ENCODE data around the gene NFATC4.

DNA sequence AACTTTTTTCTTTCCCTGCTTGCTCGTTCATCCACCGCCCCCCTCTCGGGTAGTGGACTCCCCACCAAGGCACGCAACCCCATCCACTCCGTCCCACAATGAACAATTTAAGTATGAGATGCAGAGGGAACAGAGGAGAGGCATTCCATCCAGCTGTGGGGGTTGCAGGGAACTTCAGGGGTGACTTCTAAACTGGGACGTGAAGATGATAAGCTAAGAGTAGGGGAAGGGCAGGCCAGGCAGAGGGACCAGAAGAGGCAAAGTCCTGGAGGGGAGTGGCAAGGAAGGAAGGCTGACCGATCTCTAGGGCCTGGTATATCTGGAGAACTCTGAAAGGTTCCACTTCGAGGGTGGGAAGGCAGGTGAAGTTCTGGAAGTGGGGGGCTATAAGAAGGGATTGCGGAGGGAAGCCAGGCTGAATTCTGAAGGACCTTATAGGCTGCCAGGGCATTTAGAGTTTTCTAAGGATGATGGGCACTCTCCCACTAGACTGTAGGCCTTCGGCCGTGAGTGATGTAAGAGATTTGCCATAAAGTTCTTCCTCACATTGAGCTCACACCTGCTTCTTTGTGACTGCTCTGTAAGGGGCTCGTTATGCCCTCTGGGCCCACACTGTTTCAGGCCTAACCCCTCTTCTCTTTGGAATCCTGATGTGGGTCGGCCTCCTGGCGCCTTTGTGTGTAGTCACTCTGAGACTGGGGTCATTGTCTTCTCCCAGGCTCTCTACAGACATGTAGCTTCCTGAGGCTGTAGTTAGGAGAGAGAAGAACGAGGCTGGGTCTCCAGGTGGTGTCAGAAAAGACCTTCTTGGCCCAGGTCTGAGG lies 12.1 kb downstream of the NFATC4 start:
- TF ChIP-seq, protein P1, sequence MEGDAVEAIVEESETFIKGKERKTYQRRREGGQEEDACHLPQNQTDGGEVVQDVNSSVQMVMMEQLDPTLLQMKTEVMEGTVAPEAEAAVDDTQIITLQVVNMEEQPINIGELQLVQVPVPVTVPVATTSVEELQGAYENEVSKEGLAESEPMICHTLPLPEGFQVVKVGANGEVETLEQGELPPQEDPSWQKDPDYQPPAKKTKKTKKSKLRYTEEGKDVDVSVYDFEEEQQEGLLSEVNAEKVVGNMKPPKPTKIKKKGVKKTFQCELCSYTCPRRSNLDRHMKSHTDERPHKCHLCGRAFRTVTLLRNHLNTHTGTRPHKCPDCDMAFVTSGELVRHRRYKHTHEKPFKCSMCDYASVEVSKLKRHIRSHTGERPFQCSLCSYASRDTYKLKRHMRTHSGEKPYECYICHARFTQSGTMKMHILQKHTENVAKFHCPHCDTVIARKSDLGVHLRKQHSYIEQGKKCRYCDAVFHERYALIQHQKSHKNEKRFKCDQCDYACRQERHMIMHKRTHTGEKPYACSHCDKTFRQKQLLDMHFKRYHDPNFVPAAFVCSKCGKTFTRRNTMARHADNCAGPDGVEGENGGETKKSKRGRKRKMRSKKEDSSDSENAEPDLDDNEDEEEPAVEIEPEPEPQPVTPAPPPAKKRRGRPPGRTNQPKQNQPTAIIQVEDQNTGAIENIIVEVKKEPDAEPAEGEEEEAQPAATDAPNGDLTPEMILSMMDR (IDR thresholded peaks at IDR 0.05): no peak
- TF ChIP-seq EP300 (IDR thresholded peaks at IDR 0.05): no peak
